Adipocyte (in vitro differentiated cells): Measurements from ENCODE around the gene RFWD3.
A peak's percentile ranks its signal among the peaks of the same experiment; 100 is the strongest.

Source experiments
- DNase-seq: peaks from one replicate; pipeline ENCODE4 v3.0.0-alpha.2; 2015; ENCODE audit warnings: low read depth
- H3K27me3 ChIP-seq: replicated peaks from 2 replicates; pipeline ENCODE4 v1.7.0; 2013; ENCODE audit warnings: mild to moderate bottlenecking, low read length, moderate library complexity; ENCODE audit not compliant: control insufficient read depth, insufficient read depth
- H3K36me3 ChIP-seq: 2 replicates; pipeline ENCODE4 v1.7.0; 2013; ENCODE audit warnings: low read length, mild to moderate bottlenecking, moderate library complexity; ENCODE audit not compliant: control insufficient read depth, insufficient read depth, severe bottlenecking
- H3K4me1 ChIP-seq: 2 replicates; pipeline ENCODE4 v1.7.0; 2013; ENCODE audit warnings: mild to moderate bottlenecking, low read length, moderate library complexity; ENCODE audit not compliant: control insufficient read depth, insufficient read depth
- H3K4me3 ChIP-seq: 2 replicates; pipeline ENCODE4 v1.7.0; 2013; ENCODE audit warnings: mild to moderate bottlenecking, low read length, moderate library complexity
- H3K9ac ChIP-seq: 2 replicates; pipeline ENCODE4 v1.7.0; 2013; ENCODE audit warnings: mild to moderate bottlenecking, low read length, moderate library complexity
- H3K9me3 ChIP-seq: 2 replicates; pipeline ENCODE4 v1.7.0; 2013; ENCODE audit warnings: mild to moderate bottlenecking, low read length, moderate library complexity; ENCODE audit not compliant: control insufficient read depth

RFWD3 gene

DNA sequence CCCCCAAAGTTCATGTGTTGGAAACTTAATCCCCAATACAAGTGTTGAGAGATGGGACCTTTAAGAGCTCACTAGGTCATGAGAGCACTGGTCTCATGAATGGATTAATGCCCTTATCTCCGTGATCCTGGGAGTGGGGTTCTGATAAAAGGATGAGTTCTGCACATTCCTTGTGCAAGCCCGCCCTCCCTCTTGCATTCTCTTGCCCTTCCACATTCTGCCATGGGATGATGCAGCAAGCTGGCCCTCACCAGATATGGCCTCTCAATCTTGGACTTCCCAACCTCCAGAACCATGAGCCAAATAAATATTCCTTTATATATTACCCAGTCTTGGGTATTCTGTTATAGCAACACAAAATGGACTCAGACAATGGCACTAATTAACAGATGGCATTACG is 73.8 kb downstream of the RFWD3 start:
- Histone ChIP-seq H3K9me3 (no peaks in the 10 kb centered on the region), H3K4me1 (peaks cover 10% of the 10 kb centered on the region), H3K36me3 (no peaks in the 10 kb centered on the region), H3K9ac (no peak overlapping the region), H3K27me3 (no peaks in the 10 kb centered on the region), H3K4me3 (no peak overlapping the region)
- no peak for DNase-seq

GRCh38 chr16:74591876-74592650 is 74.6 kb downstream of the RFWD3 start:
- Histone ChIP-seq H3K4me1 (peaks cover 10% of the 10 kb centered on the region), H3K9me3 (no peaks in the 10 kb centered on the region), H3K27me3 (no peaks in the 10 kb centered on the region), H3K9ac (no peak overlapping the region), H3K4me3 (no peak overlapping the region), H3K36me3 (no peaks in the 10 kb centered on the region)
- DNase-seq: no peak

GRCh38 chr16:74586948-74587347 is 79.7 kb downstream of the RFWD3 start:
- H3K4me3 ChIP-seq: no peak overlapping the region
- H3K9ac ChIP-seq: no peak overlapping the region
- H3K4me1 ChIP-seq: peaks cover 14% of the 10 kb centered on the region
- no peaks in the 10 kb centered on the region for H3K27me3 ChIP-seq
- no peaks in the 10 kb centered on the region for H3K36me3 ChIP-seq
- DNase-seq: no peak
- H3K9me3 ChIP-seq: no peaks in the 10 kb centered on the region

GRCh38 chr16:74585846-74586443 is 80.7 kb downstream of the RFWD3 start:
- H3K4me1 ChIP-seq: peaks cover 16% of the 10 kb centered on the region
- no peak overlapping the region for H3K4me3 ChIP-seq
- no peaks in the 10 kb centered on the region for H3K36me3 ChIP-seq
- H3K9me3 ChIP-seq: no peaks in the 10 kb centered on the region
- no peaks in the 10 kb centered on the region for H3K27me3 ChIP-seq
- H3K9ac ChIP-seq: no peak overlapping the region
- no peak for DNase-seq

GRCh38 chr16:74583926-74584666 is 82.6 kb downstream of the RFWD3 start:
- no peak for DNase-seq
- Histone ChIP-seq H3K9me3 (no peaks in the 10 kb centered on the region), H3K9ac (no peak overlapping the region), H3K4me3 (no peak overlapping the region), H3K36me3 (no peaks in the 10 kb centered on the region), H3K27me3 (no peaks in the 10 kb centered on the region), H3K4me1 (peaks cover 15% of the 10 kb centered on the region)

DNA sequence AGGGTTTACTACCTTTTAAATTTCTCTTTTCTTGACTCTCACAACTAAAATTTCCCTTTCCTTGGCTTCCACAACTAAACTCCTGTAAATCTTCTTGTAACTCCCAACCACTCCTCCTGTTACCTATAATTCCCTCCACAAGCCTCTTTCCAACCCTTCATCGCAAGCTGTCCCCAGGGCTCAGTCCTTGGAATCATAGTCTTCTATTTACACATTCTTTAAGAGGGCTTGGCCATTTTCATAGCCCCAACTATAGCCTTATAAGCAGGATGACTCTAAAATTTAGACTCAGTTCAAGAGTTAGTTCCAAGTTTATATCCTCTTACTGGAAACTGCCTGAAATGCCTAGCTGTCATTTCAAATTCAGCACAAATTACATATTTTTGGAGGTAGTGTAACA is 83.7 kb downstream of the RFWD3 start:
- peak; percentile 27 for DNase-seq
- H3K4me3 ChIP-seq: no peak overlapping the region
- no peaks in the 10 kb centered on the region for H3K9me3 ChIP-seq
- no peaks in the 10 kb centered on the region for H3K27me3 ChIP-seq
- peaks cover 22% of the 10 kb centered on the region for H3K4me1 ChIP-seq
- H3K36me3 ChIP-seq: no peaks in the 10 kb centered on the region
- H3K9ac ChIP-seq: no peak overlapping the region

- no peak overlapping the region for H3K4me3 ChIP-seq
- no peaks in the 10 kb centered on the region for H3K36me3 ChIP-seq
- no peak for DNase-seq
These were observed 85.8 kb downstream of the RFWD3 start for GRCh38 chr16:74580833-74581232.

GRCh38 chr16:74578838-74579237 is 87.8 kb downstream of the RFWD3 start:
- Histone ChIP-seq H3K36me3 (no peaks in the 10 kb centered on the region), H3K4me1 (peaks cover 21% of the 10 kb centered on the region), H3K27me3 (no peaks in the 10 kb centered on the region), H3K4me3 (no peak overlapping the region), H3K9ac (no peak overlapping the region), H3K9me3 (no peaks in the 10 kb centered on the region)
- no peak for DNase-seq

More at GRCh38 chr16:74580833-74581232, 85.8 kb downstream of the RFWD3 start:
- no peak overlapping the region for H3K9ac ChIP-seq
- no peaks in the 10 kb centered on the region for H3K9me3 ChIP-seq
- H3K4me1 ChIP-seq: peaks cover 25% of the 10 kb centered on the region
- H3K27me3 ChIP-seq: no peaks in the 10 kb centered on the region

DNA sequence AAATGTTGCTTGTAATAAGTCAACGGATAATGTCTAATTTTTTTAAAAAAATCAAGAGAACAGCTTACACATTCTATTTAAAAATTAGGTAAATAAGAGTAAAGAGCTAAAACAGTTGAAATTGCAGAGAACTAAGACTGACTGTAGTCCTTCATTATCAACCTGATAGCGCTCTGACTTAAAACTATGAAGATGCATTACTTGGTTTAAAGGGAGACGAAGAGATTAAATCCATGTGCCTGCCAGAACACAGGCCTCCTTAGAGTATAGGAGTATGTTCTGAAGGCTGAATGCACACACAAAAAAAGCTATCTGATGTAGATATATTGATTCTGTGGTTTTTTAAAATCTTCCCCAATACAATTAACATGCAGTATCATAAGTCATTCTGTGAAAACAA is 88.2 kb downstream of the RFWD3 start:
- Histone ChIP-seq H3K36me3 (no peaks in the 10 kb centered on the region), H3K9me3 (no peaks in the 10 kb centered on the region)
- DNase-seq: no peak

GRCh38 chr16:74577882-74578366 is 88.8 kb downstream of the RFWD3 start:
- H3K4me3 ChIP-seq: no peak overlapping the region
- peak; percentile 63 for DNase-seq
- no peaks in the 10 kb centered on the region for H3K9me3 ChIP-seq
- H3K27me3 ChIP-seq: no peaks in the 10 kb centered on the region
- no peak overlapping the region for H3K9ac ChIP-seq
- peaks cover 17% of the 10 kb centered on the region for H3K4me1 ChIP-seq
- H3K36me3 ChIP-seq: no peaks in the 10 kb centered on the region

More for the DNA sequence above, 88.2 kb downstream of the RFWD3 start:
- H3K4me1 ChIP-seq: peaks cover 21% of the 10 kb centered on the region
- H3K9ac ChIP-seq: no peak overlapping the region
- H3K27me3 ChIP-seq: no peaks in the 10 kb centered on the region
- no peak overlapping the region for H3K4me3 ChIP-seq
